Mesendoderm (in vitro differentiated cells): ENCODE data around the gene TCHP.

Experiments
- DNase-seq: peaks from one replicate; pipeline ENCODE4 v3.0.0; 2013
- H2AK5ac ChIP-seq: 2 replicates; pipeline ENCODE4 v1.6.1; 2013; ENCODE audit warnings: low read length, inconsistent platforms
- H2BK120ac ChIP-seq: 2 replicates; pipeline ENCODE4 v1.6.1; 2013; ENCODE audit warnings: low read depth, mild to moderate bottlenecking, low read length, moderate library complexity, mixed read lengths
- H2BK15ac ChIP-seq: replicated peaks from 2 replicates; pipeline ENCODE4 v1.6.1; 2013; ENCODE audit warnings: low read depth, mild to moderate bottlenecking, moderate library complexity
- H2BK5ac ChIP-seq: 2 replicates; pipeline ENCODE4 v1.6.1; 2013; ENCODE audit warnings: low read length, inconsistent platforms
- H3K18ac ChIP-seq: 2 replicates; pipeline ENCODE4 v1.6.1; 2013; ENCODE audit warnings: mild to moderate bottlenecking, low read length, mixed read lengths
- H3K23ac ChIP-seq: one replicate; pipeline ENCODE4 v1.6.1; 2013; ENCODE audit warnings: low read length
- H3K27ac ChIP-seq: 2 replicates; pipeline ENCODE4 v1.5.1; 2013; ENCODE audit warnings: low read depth, mild to moderate bottlenecking, inconsistent platforms, low read length, moderate library complexity
- H3K27me3 ChIP-seq: 2 replicates; pipeline ENCODE4 v1.6.1; 2013; ENCODE audit warnings: low read length, control low read depth, mild to moderate bottlenecking, inconsistent platforms; ENCODE audit not compliant: insufficient read depth, poor library complexity
- H3K36me3 ChIP-seq: 2 replicates; pipeline ENCODE4 v1.6.1; 2013; ENCODE audit warnings: low read length, inconsistent platforms; ENCODE audit not compliant: control insufficient read depth, insufficient read depth
- H3K4ac ChIP-seq: one replicate; pipeline ENCODE4 v1.6.1; 2013; ENCODE audit warnings: low read depth, mild to moderate bottlenecking, low read length, moderate library complexity
- H3K4me1 ChIP-seq: 2 replicates; pipeline ENCODE4 v1.6.1; 2013; ENCODE audit warnings: low read depth, low read length, inconsistent platforms; ENCODE audit not compliant: control insufficient read depth
- H3K4me2 ChIP-seq: 2 replicates; pipeline ENCODE4 v1.6.1; 2013; ENCODE audit warnings: low read length
- H3K4me3 ChIP-seq: 2 replicates; pipeline ENCODE4 v1.5.1; 2013; ENCODE audit warnings: mild to moderate bottlenecking, low read length
- H3K56ac ChIP-seq: one replicate; pipeline ENCODE4 v1.6.1; 2013; ENCODE audit warnings: low read length
- H3K79me1 ChIP-seq: 2 replicates; pipeline ENCODE4 v1.6.1; 2013; ENCODE audit warnings: low read length, inconsistent platforms
- H3K79me2 ChIP-seq: 2 replicates; pipeline ENCODE4 v1.6.1; 2013; ENCODE audit warnings: mild to moderate bottlenecking, low read length; ENCODE audit not compliant: control insufficient read depth, insufficient read depth
- H3K9ac ChIP-seq: 2 replicates; pipeline ENCODE4 v1.6.1; 2013; ENCODE audit warnings: low read length, inconsistent platforms
- H4K5ac ChIP-seq: one replicate; pipeline ENCODE4 v1.6.1; 2013; ENCODE audit warnings: low read length
- H4K8ac ChIP-seq: one replicate; pipeline ENCODE4 v1.6.1; 2013; ENCODE audit warnings: low read depth, mild to moderate bottlenecking, control low read depth, low read length, moderate library complexity
- WGBS: extraction: QIAGEN DNeasy Blood & Tissue Kit; methylation state at CpG from one replicate; pipeline ENCODE4 v1.1.7; 2013; ENCODE audit warnings: low lambda C conversion rate, missing lambda C conversion rate; ENCODE audit not compliant: insufficient coverage; ENCODE audit errors: extremely low coverage; 5-methylcytosine and 5-hydroxymethylcytosine counted together

The TCHP gene

GRCh38 chr12:109900752-109901580 lies 892 bp downstream of the TCHP start:
- H2BK120ac ChIP-seq: no peak overlapping the region
- H2AK5ac ChIP-seq: no peak overlapping the region
- DNase-seq: peak; percentile 70
- H4K5ac ChIP-seq: no peak overlapping the region
- no peak overlapping the region for H2BK5ac ChIP-seq
- no peak overlapping the region for H3K23ac ChIP-seq
- H3K79me1 ChIP-seq: peaks cover 2% of the 10 kb centered on the region
- peak overlapping the region; percentile 82 for H3K56ac ChIP-seq
- no peak overlapping the region for H3K4ac ChIP-seq
- H3K79me2 ChIP-seq: no peaks in the 10 kb centered on the region
- H3K27ac ChIP-seq: peak overlapping the region; percentile 57
- H3K18ac ChIP-seq: no peak overlapping the region
- no peaks in the 10 kb centered on the region for H3K4me1 ChIP-seq
- peak overlapping the region; percentile 90 for H3K4me2 ChIP-seq
- peak overlapping the region; percentile 89 for H3K9ac ChIP-seq
- H2BK15ac ChIP-seq: no peak overlapping the region
- no CpG with 5 or more reads among the region's 16 CpGs for WGBS
- no peaks in the 10 kb centered on the region for H3K27me3 ChIP-seq
- peaks cover 3% of the 10 kb centered on the region for H3K36me3 ChIP-seq
- peak overlapping the region; percentile 42 for H3K4me3 ChIP-seq
- no peak overlapping the region for H4K8ac ChIP-seq

GRCh38 chr12:109902891-109903418 lies 2.9 kb downstream of the TCHP start:
- H2BK5ac ChIP-seq: no peak overlapping the region
- H3K79me1 ChIP-seq: peaks cover 2% of the 10 kb centered on the region
- H2AK5ac ChIP-seq: no peak overlapping the region
- peaks cover 3% of the 10 kb centered on the region for H3K36me3 ChIP-seq
- H3K4me2 ChIP-seq: no peak overlapping the region
- no peak overlapping the region for H3K4me3 ChIP-seq
- H3K9ac ChIP-seq: no peak overlapping the region
- H3K4me1 ChIP-seq: no peaks in the 10 kb centered on the region
- no peak overlapping the region for H3K4ac ChIP-seq
- no peak overlapping the region for H4K8ac ChIP-seq
- no peaks in the 10 kb centered on the region for H3K79me2 ChIP-seq
- no peak overlapping the region for H2BK15ac ChIP-seq
- no peak for DNase-seq
- H2BK120ac ChIP-seq: no peak overlapping the region
- no CpG with 5 or more reads among the region's 15 CpGs for WGBS
- H4K5ac ChIP-seq: no peak overlapping the region
- no peak overlapping the region for H3K23ac ChIP-seq
- H3K27me3 ChIP-seq: no peaks in the 10 kb centered on the region
- H3K56ac ChIP-seq: no peak overlapping the region
- no peak overlapping the region for H3K27ac ChIP-seq
- no peak overlapping the region for H3K18ac ChIP-seq

GRCh38 chr12:109905301-109905700 lies 5.2 kb downstream of the TCHP start:
- no peak for DNase-seq
- peaks cover 2% of the 10 kb centered on the region for H3K79me1 ChIP-seq
- H3K9ac ChIP-seq: no peak overlapping the region
- H3K4ac ChIP-seq: no peak overlapping the region
- no peak overlapping the region for H3K18ac ChIP-seq
- no peak overlapping the region for H4K8ac ChIP-seq
- peaks cover 3% of the 10 kb centered on the region for H3K36me3 ChIP-seq
- no peaks in the 10 kb centered on the region for H3K4me1 ChIP-seq
- H3K23ac ChIP-seq: no peak overlapping the region
- no peak overlapping the region for H2AK5ac ChIP-seq
- H2BK120ac ChIP-seq: no peak overlapping the region
- no peaks in the 10 kb centered on the region for H3K79me2 ChIP-seq
- H4K5ac ChIP-seq: no peak overlapping the region
- H3K4me2 ChIP-seq: no peak overlapping the region
- no CpG with 5 or more reads among the region's 10 CpGs for WGBS
- H2BK5ac ChIP-seq: no peak overlapping the region
- H2BK15ac ChIP-seq: no peak overlapping the region
- H3K27me3 ChIP-seq: no peaks in the 10 kb centered on the region
- no peak overlapping the region for H3K27ac ChIP-seq
- no peak overlapping the region for H3K56ac ChIP-seq
- no peak overlapping the region for H3K4me3 ChIP-seq

- no peak overlapping the region for H4K8ac ChIP-seq
- no peak overlapping the region for H2BK120ac ChIP-seq
- H3K27ac ChIP-seq: no peak overlapping the region
- H3K79me1 ChIP-seq: no peaks in the 10 kb centered on the region
- no peak overlapping the region for H2BK5ac ChIP-seq
- WGBS: no CpG with 5 or more reads among the region's 8 CpGs
- no peak for DNase-seq
- no peaks in the 10 kb centered on the region for H3K36me3 ChIP-seq
- no peaks in the 10 kb centered on the region for H3K27me3 ChIP-seq
- no peak overlapping the region for H3K9ac ChIP-seq
- H3K79me2 ChIP-seq: no peaks in the 10 kb centered on the region
- no peak overlapping the region for H3K4me3 ChIP-seq
- no peak overlapping the region for H3K23ac ChIP-seq
- no peak overlapping the region for H3K18ac ChIP-seq
- no peak overlapping the region for H3K56ac ChIP-seq
- no peak overlapping the region for H3K4ac ChIP-seq
- H4K5ac ChIP-seq: no peak overlapping the region
- no peaks in the 10 kb centered on the region for H3K4me1 ChIP-seq
- H3K4me2 ChIP-seq: no peak overlapping the region
- no peak overlapping the region for H2BK15ac ChIP-seq
- no peak overlapping the region for H2AK5ac ChIP-seq
These were observed 10.3 kb downstream of the TCHP start for GRCh38 chr12:109910254-109910968.

- H3K27ac ChIP-seq: no peak overlapping the region
- no peak overlapping the region for H2BK5ac ChIP-seq
- no peaks in the 10 kb centered on the region for H3K4me1 ChIP-seq
- no peak overlapping the region for H3K23ac ChIP-seq
- no peak overlapping the region for H4K5ac ChIP-seq
- no peak overlapping the region for H2BK15ac ChIP-seq
- peak; percentile 90 for DNase-seq
- WGBS: no CpG with 5 or more reads among the region's 12 CpGs
- no peak overlapping the region for H3K4ac ChIP-seq
- no peak overlapping the region for H2BK120ac ChIP-seq
- no peak overlapping the region for H3K18ac ChIP-seq
- no peaks in the 10 kb centered on the region for H3K79me1 ChIP-seq
- H3K4me3 ChIP-seq: no peak overlapping the region
- H3K27me3 ChIP-seq: no peaks in the 10 kb centered on the region
- H4K8ac ChIP-seq: no peak overlapping the region
- H2AK5ac ChIP-seq: no peak overlapping the region
- H3K36me3 ChIP-seq: no peaks in the 10 kb centered on the region
- H3K4me2 ChIP-seq: no peak overlapping the region
- H3K79me2 ChIP-seq: no peaks in the 10 kb centered on the region
- no peak overlapping the region for H3K56ac ChIP-seq
- H3K9ac ChIP-seq: no peak overlapping the region
These were observed 10.9 kb downstream of the TCHP start for GRCh38 chr12:109910969-109911348.
